ENCODE data around the gene ANKRD13C.

DNA sequence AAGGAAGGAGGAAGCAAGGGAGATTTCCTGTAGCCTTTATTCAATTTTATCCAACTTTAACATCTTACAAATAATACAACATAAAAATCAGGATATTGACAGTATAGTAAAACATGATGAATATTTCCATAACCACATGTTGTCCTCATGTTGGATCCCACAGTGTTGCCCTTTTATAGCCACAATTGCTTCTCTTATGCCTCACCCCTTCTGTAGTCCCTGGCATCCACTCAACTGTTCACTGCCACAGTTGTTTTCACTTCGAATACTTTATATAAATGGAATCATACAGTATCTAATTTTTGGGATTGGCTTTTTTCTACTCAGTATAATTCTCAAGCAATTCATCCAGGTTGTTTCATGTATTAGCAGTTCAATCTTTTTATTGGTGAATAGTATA is 88.6 kb downstream of the ANKRD13C start:
- TF ChIP-seq YY1 (IDR thresholded peaks at IDR 0.05) (no peak), SP1 (IDR thresholded peaks at IDR 0.05) (no peak), GABPA (IDR thresholded peaks at IDR 0.05 in 1 of 2, conservative IDR thresholded peaks at IDR 0.05 in 1 of 2) (no peak), HNF4A (conservative IDR thresholded peaks at IDR 0.05) (no peak), HNF4G (IDR thresholded peaks at IDR 0.05) (no peak), RXRA (IDR thresholded peaks at IDR 0.05) (no peak)
- TF ChIP-seq, protein P1, sequence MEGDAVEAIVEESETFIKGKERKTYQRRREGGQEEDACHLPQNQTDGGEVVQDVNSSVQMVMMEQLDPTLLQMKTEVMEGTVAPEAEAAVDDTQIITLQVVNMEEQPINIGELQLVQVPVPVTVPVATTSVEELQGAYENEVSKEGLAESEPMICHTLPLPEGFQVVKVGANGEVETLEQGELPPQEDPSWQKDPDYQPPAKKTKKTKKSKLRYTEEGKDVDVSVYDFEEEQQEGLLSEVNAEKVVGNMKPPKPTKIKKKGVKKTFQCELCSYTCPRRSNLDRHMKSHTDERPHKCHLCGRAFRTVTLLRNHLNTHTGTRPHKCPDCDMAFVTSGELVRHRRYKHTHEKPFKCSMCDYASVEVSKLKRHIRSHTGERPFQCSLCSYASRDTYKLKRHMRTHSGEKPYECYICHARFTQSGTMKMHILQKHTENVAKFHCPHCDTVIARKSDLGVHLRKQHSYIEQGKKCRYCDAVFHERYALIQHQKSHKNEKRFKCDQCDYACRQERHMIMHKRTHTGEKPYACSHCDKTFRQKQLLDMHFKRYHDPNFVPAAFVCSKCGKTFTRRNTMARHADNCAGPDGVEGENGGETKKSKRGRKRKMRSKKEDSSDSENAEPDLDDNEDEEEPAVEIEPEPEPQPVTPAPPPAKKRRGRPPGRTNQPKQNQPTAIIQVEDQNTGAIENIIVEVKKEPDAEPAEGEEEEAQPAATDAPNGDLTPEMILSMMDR (IDR thresholded peaks at IDR 0.05; ENCODE audit: low read depth, low read length, missing input control): no peak
- TF ChIP-seq, protein P2, sequence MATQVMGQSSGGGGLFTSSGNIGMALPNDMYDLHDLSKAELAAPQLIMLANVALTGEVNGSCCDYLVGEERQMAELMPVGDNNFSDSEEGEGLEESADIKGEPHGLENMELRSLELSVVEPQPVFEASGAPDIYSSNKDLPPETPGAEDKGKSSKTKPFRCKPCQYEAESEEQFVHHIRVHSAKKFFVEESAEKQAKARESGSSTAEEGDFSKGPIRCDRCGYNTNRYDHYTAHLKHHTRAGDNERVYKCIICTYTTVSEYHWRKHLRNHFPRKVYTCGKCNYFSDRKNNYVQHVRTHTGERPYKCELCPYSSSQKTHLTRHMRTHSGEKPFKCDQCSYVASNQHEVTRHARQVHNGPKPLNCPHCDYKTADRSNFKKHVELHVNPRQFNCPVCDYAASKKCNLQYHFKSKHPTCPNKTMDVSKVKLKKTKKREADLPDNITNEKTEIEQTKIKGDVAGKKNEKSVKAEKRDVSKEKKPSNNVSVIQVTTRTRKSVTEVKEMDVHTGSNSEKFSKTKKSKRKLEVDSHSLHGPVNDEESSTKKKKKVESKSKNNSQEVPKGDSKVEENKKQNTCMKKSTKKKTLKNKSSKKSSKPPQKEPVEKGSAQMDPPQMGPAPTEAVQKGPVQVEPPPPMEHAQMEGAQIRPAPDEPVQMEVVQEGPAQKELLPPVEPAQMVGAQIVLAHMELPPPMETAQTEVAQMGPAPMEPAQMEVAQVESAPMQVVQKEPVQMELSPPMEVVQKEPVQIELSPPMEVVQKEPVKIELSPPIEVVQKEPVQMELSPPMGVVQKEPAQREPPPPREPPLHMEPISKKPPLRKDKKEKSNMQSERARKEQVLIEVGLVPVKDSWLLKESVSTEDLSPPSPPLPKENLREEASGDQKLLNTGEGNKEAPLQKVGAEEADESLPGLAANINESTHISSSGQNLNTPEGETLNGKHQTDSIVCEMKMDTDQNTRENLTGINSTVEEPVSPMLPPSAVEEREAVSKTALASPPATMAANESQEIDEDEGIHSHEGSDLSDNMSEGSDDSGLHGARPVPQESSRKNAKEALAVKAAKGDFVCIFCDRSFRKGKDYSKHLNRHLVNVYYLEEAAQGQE (IDR thresholded peaks at IDR 0.05): no peak
- TF ChIP-seq, protein P3, sequence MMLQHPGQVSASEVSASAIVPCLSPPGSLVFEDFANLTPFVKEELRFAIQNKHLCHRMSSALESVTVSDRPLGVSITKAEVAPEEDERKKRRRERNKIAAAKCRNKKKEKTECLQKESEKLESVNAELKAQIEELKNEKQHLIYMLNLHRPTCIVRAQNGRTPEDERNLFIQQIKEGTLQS (IDR thresholded peaks at IDR 0.05): no peak
- TF ChIP-seq, protein P4, sequence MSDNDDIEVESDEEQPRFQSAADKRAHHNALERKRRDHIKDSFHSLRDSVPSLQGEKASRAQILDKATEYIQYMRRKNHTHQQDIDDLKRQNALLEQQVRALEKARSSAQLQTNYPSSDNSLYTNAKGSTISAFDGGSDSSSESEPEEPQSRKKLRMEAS (IDR thresholded peaks at IDR 0.05): no peak

Measured in liver (tissue), 3 donors.